ENCODE data around the gene FOSL1.

- no peak for TF ChIP-seq CTCF (IDR thresholded peaks at IDR 0.05; ENCODE audit: insufficient read depth, low read depth, low read length)
- no peak for TF ChIP-seq EZH2 (IDR thresholded peaks at IDR 0.05; ENCODE audit: insufficient read depth, low read length)
Observed at GRCh38 chr11:65857500-65857852, 42.7 kb downstream of the FOSL1 start.
